SIG-M5 treated with dmso at 0.1 percent for 504 hours (cell line): ENCODE measurements around the gene STRAP.

ENCODE experiments used
- DNase-seq: peaks from one replicate; lab custom pipeline; 2025; ENCODE audit not compliant: unreplicated experiment; lab: John Stamatoyannopoulos, UW

STRAP gene

GRCh38 chr12:15882118-15882971 lies at the start of gene STRAP:
STRAP (plus strand) TSS chr12:15882387; CDS start chr12:15882708, 321 bp downstream.
- DNase-seq: peak; percentile 97

GRCh38 chr12:15834575-15834974 lies 47.6 kb upstream of the STRAP start:
- DNase-seq: no peak

- no peak for DNase-seq
Observed at GRCh38 chr12:15837141-15837790, 44.9 kb upstream of the STRAP start.

- no peak for DNase-seq
Observed at GRCh38 chr12:15839041-15839440, 43.1 kb upstream of the STRAP start.

GRCh38 chr12:15839682-15840081 lies 42.5 kb upstream of the STRAP start:
- no peak for DNase-seq

GRCh38 chr12:15842108-15842507 lies 40.1 kb upstream of the STRAP start:
- no peak for DNase-seq

GRCh38 chr12:15846887-15847286 lies 35.3 kb upstream of the STRAP start:
- no peak for DNase-seq

GRCh38 chr12:15848606-15849005 lies 33.6 kb upstream of the STRAP start:
- no peak for DNase-seq

GRCh38 chr12:15851045-15851620 lies 31.1 kb upstream of the STRAP start:
- DNase-seq: no peak

- no peak for DNase-seq
Observed at GRCh38 chr12:15851919-15852318, 30.3 kb upstream of the STRAP start.

GRCh38 chr12:15852383-15852782 lies 29.8 kb upstream of the STRAP start:
- no peak for DNase-seq

GRCh38 chr12:15853877-15854276 lies 28.3 kb upstream of the STRAP start:
- no peak for DNase-seq

- no peak for DNase-seq
Observed at GRCh38 chr12:15854916-15855315, 27.3 kb upstream of the STRAP start.

GRCh38 chr12:15855646-15856045 lies 26.5 kb upstream of the STRAP start:
- no peak for DNase-seq

- DNase-seq: peak; percentile 64
Observed at GRCh38 chr12:15856097-15856982, 25.8 kb upstream of the STRAP start.

- no peak for DNase-seq
Observed at GRCh38 chr12:15858353-15858752, 23.8 kb upstream of the STRAP start.

GRCh38 chr12:15859116-15859515 lies 23.1 kb upstream of the STRAP start:
- DNase-seq: no peak

GRCh38 chr12:15861404-15861803 lies 20.8 kb upstream of the STRAP start:
- DNase-seq: no peak

GRCh38 chr12:15862840-15863239 lies 19.3 kb upstream of the STRAP start:
- DNase-seq: no peak

GRCh38 chr12:15863372-15863771 lies 18.8 kb upstream of the STRAP start:
- no peak for DNase-seq

GRCh38 chr12:15863984-15864383 lies 18.2 kb upstream of the STRAP start:
- peak; percentile 96 for DNase-seq
